ENCODE results near the gene ARHGAP32.

Gene ARHGAP32

DNA sequence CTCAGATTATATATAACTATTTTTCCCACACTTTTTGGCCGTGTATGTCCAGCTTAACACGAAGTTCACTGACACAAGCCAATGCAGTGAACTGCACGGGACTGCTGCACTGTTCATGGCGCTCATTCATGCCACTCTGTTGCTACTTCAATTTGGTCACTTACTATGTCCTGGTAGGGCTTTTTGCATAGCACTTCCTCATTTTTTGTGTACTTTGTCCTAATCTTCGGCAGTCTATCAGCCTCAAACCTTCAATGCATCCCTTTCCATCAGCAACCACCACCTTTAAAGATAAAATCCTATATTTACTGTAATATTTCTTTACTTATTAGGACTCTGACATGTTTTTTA is 18.7 kb upstream of the ARHGAP32 start:
- TF ChIP-seq SIN3A (IDR thresholded peaks at IDR 0.05; ENCODE audit: borderline replicate concordance, insufficient read depth, low read length), result no peak
- no peak for TF ChIP-seq POLR2AphosphoS5 (IDR thresholded peaks at IDR 0.05; ENCODE audit: low read depth, low read length)
- TF ChIP-seq, protein P1, sequence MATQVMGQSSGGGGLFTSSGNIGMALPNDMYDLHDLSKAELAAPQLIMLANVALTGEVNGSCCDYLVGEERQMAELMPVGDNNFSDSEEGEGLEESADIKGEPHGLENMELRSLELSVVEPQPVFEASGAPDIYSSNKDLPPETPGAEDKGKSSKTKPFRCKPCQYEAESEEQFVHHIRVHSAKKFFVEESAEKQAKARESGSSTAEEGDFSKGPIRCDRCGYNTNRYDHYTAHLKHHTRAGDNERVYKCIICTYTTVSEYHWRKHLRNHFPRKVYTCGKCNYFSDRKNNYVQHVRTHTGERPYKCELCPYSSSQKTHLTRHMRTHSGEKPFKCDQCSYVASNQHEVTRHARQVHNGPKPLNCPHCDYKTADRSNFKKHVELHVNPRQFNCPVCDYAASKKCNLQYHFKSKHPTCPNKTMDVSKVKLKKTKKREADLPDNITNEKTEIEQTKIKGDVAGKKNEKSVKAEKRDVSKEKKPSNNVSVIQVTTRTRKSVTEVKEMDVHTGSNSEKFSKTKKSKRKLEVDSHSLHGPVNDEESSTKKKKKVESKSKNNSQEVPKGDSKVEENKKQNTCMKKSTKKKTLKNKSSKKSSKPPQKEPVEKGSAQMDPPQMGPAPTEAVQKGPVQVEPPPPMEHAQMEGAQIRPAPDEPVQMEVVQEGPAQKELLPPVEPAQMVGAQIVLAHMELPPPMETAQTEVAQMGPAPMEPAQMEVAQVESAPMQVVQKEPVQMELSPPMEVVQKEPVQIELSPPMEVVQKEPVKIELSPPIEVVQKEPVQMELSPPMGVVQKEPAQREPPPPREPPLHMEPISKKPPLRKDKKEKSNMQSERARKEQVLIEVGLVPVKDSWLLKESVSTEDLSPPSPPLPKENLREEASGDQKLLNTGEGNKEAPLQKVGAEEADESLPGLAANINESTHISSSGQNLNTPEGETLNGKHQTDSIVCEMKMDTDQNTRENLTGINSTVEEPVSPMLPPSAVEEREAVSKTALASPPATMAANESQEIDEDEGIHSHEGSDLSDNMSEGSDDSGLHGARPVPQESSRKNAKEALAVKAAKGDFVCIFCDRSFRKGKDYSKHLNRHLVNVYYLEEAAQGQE (IDR thresholded peaks at IDR 0.05; ENCODE audit: insufficient read depth in 1 of 2, low read depth in 2 of 2, low read length in 2 of 2), result no peak
- TF ChIP-seq TAF1 (IDR thresholded peaks at IDR 0.05; ENCODE audit: borderline replicate concordance, insufficient read depth, low read length), result no peak
- TF ChIP-seq FOXP2 (optimal IDR thresholded peaks at IDR 0.05; ENCODE audit: borderline replicate concordance, extremely low read depth, extremely low read length, insufficient read depth), result no peak

DNA sequence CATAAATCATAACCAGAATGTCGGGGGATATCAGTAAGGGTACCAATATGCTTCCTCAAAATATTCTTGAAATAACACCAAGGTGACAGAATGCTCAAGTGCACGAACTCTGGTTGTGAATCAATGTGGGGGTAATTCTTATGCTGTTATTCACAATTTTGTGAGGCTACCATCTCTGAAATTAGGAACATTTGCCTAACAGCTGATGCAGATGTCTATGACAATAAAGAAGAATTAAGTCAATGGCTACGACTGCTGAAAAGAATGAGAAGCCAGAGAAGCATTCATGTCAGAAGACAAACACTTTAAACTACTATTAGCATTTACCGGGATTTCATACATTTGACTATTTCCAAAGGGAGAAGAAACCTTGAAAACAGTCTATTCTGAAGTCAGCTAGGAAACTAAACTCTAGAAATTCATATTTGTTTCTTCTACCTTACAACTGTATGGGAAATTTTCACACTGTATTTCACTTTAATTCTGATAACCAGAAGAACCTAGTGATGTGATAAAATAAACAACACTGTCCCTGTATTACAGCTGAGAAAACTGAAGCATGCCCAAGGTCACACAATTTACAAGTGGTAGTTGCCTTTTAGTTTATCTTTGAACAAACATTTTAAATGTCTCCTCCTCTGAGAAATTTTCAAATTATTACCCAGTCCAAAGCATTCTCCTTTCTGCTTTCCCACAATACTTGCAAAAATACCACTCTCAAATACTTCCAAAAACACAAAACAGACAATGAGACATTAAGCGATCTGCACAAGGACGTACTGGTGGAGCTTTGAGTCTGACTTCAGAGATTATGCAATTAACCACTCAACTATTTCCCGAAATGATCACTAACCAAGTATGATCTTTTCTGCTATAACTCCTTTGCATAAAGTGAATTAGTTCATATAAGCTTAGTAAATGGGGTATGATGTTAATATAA is 18.0 kb upstream of the ARHGAP32 start:
- TF ChIP-seq TAF1 (IDR thresholded peaks at IDR 0.05; ENCODE audit: borderline replicate concordance, insufficient read depth, low read length) (no peak), SIN3A (IDR thresholded peaks at IDR 0.05; ENCODE audit: borderline replicate concordance, insufficient read depth, low read length) (no peak), FOXP2 (optimal IDR thresholded peaks at IDR 0.05; ENCODE audit: borderline replicate concordance, extremely low read depth, extremely low read length, insufficient read depth) (no peak), POLR2AphosphoS5 (IDR thresholded peaks at IDR 0.05; ENCODE audit: low read depth, low read length) (no peak)
- TF ChIP-seq, protein P1 (IDR thresholded peaks at IDR 0.05; ENCODE audit: insufficient read depth in 1 of 2, low read depth in 2 of 2, low read length in 2 of 2), result no peak

- TF ChIP-seq TAF1 (IDR thresholded peaks at IDR 0.05; ENCODE audit: borderline replicate concordance, insufficient read depth, low read length) (no peak), SIN3A (IDR thresholded peaks at IDR 0.05; ENCODE audit: borderline replicate concordance, insufficient read depth, low read length) (no peak)
These were observed 16.7 kb upstream of the ARHGAP32 start for GRCh38 chr11:129208863-129209262.

- TF ChIP-seq TAF1 (IDR thresholded peaks at IDR 0.05; ENCODE audit: borderline replicate concordance, insufficient read depth, low read length) (no peak), FOXP2 (optimal IDR thresholded peaks at IDR 0.05; ENCODE audit: borderline replicate concordance, extremely low read depth, extremely low read length, insufficient read depth) (no peak), POLR2AphosphoS5 (IDR thresholded peaks at IDR 0.05; ENCODE audit: low read depth, low read length) (no peak), SIN3A (IDR thresholded peaks at IDR 0.05; ENCODE audit: borderline replicate concordance, insufficient read depth, low read length) (no peak)
- TF ChIP-seq, protein P1 (IDR thresholded peaks at IDR 0.05; ENCODE audit: insufficient read depth in 1 of 2, low read depth in 2 of 2, low read length in 2 of 2), result no peak
These were observed 12.2 kb upstream of the ARHGAP32 start for GRCh38 chr11:129204150-129204838.

- TF ChIP-seq, protein P1 (IDR thresholded peaks at IDR 0.05; ENCODE audit: insufficient read depth in 1 of 2, low read depth in 2 of 2, low read length in 2 of 2), result no peak
- no peak for TF ChIP-seq POLR2AphosphoS5 (IDR thresholded peaks at IDR 0.05; ENCODE audit: low read depth, low read length)
- no peak for TF ChIP-seq FOXP2 (optimal IDR thresholded peaks at IDR 0.05; ENCODE audit: borderline replicate concordance, extremely low read depth, extremely low read length, insufficient read depth)
- TF ChIP-seq TAF1 (IDR thresholded peaks at IDR 0.05; ENCODE audit: borderline replicate concordance, insufficient read depth, low read length), result no peak
- no peak for TF ChIP-seq SIN3A (IDR thresholded peaks at IDR 0.05; ENCODE audit: borderline replicate concordance, insufficient read depth, low read length)
These were observed 10.5 kb upstream of the ARHGAP32 start for GRCh38 chr11:129202646-129203045.

Data from PFSK-1 (cell line).